ENCODE results near the gene STK10.

Gene STK10

GRCh38 chr5:172074896-172075295 is 113.1 kb downstream of the STK10 start:
- TF ChIP-seq CTCF (IDR thresholded peaks at IDR 0.05; ENCODE audit: extremely low read depth, missing control alignments) = no peak
- DNase-seq (ENCODE audit: low spot score) = no peak

- no peak for TF ChIP-seq CTCF (IDR thresholded peaks at IDR 0.05; ENCODE audit: extremely low read depth, missing control alignments)
- no peak for DNase-seq (ENCODE audit: low spot score)
Observed at GRCh38 chr5:172071309-172071875, 116.6 kb downstream of the STK10 start.

GRCh38 chr5:172065431-172066065 is 122.5 kb downstream of the STK10 start:
- DNase-seq (ENCODE audit: low spot score) = no peak
- TF ChIP-seq CTCF (IDR thresholded peaks at IDR 0.05; ENCODE audit: extremely low read depth, missing control alignments) = no peak

- no peak for DNase-seq (ENCODE audit: low spot score)
- TF ChIP-seq CTCF (IDR thresholded peaks at IDR 0.05; ENCODE audit: extremely low read depth, missing control alignments) = no peak
Observed at GRCh38 chr5:172064766-172065165, 123.3 kb downstream of the STK10 start.

- TF ChIP-seq CTCF (IDR thresholded peaks at IDR 0.05; ENCODE audit: extremely low read depth, missing control alignments) = no peak
- DNase-seq (ENCODE audit: low spot score) = no peak
Observed at GRCh38 chr5:172064358-172064757, 123.7 kb downstream of the STK10 start.

- TF ChIP-seq CTCF (IDR thresholded peaks at IDR 0.05; ENCODE audit: extremely low read depth, missing control alignments) = no peak
- no peak for DNase-seq (ENCODE audit: low spot score)
Observed at GRCh38 chr5:172063463-172064235, 124.4 kb downstream of the STK10 start.

GRCh38 chr5:172059661-172060100 is 128.3 kb downstream of the STK10 start:
- no peak for DNase-seq (ENCODE audit: low spot score)
- TF ChIP-seq CTCF (IDR thresholded peaks at IDR 0.05; ENCODE audit: extremely low read depth, missing control alignments) = no peak
